ENCODE results near the gene C15orf39. TPM values are rescaled to one million over a fixed set of nuclear protein-coding genes. Genes with fewer than 3 reads are reported as not detected.

C15orf39 gene
- total RNA-seq: 10 to 100 TPM; 17.9 to 96.3 TPM

GRCh38 chr15:75201616-75202250 lies at the start of gene C15orf39:
Gene C15orf39, plus strand, starts transcription at chr15:75201882. Its CDS starts 4,167 bp downstream, at chr15:75206049.
- Histone ChIP-seq H3K4me3 (peak within 1 kb of the TSS; percentile 73 to 78), H3K4me1 (replicated peaks) (peaks cover 7% of the 10 kb centered on the region), H3K36me3 (peaks cover 0 to 8% of the 10 kb centered on the region in 2 donors), H3K27me3 (replicated peaks; ENCODE audit: insufficient read depth) (no peaks in the 10 kb centered on the region), H3K9me3 (no peaks in the 10 kb centered on the region), H3K27ac (peak within 1 kb of the TSS; percentile 84 to 85)
- peak; percentile 56 for DNase-seq (ENCODE audit: low spot score)
- TF ChIP-seq POLR2AphosphoS5 (IDR thresholded peaks at IDR 0.05) (peak; percentile 86), POLR2A (IDR thresholded peaks at IDR 0.05) (peak; percentile 97)
- TF ChIP-seq, protein P1, sequence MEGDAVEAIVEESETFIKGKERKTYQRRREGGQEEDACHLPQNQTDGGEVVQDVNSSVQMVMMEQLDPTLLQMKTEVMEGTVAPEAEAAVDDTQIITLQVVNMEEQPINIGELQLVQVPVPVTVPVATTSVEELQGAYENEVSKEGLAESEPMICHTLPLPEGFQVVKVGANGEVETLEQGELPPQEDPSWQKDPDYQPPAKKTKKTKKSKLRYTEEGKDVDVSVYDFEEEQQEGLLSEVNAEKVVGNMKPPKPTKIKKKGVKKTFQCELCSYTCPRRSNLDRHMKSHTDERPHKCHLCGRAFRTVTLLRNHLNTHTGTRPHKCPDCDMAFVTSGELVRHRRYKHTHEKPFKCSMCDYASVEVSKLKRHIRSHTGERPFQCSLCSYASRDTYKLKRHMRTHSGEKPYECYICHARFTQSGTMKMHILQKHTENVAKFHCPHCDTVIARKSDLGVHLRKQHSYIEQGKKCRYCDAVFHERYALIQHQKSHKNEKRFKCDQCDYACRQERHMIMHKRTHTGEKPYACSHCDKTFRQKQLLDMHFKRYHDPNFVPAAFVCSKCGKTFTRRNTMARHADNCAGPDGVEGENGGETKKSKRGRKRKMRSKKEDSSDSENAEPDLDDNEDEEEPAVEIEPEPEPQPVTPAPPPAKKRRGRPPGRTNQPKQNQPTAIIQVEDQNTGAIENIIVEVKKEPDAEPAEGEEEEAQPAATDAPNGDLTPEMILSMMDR (IDR thresholded peaks at IDR 0.05): peak; percentile 88 to 99 (median 94)
- intact Hi-C loops (cut with DNase I): loop anchor here (5.0 kb wide), 1 partner anchor 244 kb away; the partner anchor contains the start of gene RPP25
- under 1% methylated on average over 34 of the region's 84 CpGs for WGBS

GRCh38 chr15:75152382-75153079 lies 49.2 kb upstream of the C15orf39 start:
- Histone ChIP-seq H3K36me3 (no peaks in the 10 kb centered on the region), H3K9me3 (no peaks in the 10 kb centered on the region), H3K27ac (no peak overlapping the region), H3K4me3 (no peak overlapping the region), H3K27me3 (replicated peaks; ENCODE audit: insufficient read depth) (no peaks in the 10 kb centered on the region), H3K4me1 (replicated peaks) (no peaks in the 10 kb centered on the region)
- TF ChIP-seq POLR2AphosphoS5 (IDR thresholded peaks at IDR 0.05) (no peak), POLR2A (IDR thresholded peaks at IDR 0.05) (no peak)
- TF ChIP-seq, protein P1 (IDR thresholded peaks at IDR 0.05): no peak
- DNase-seq (ENCODE audit: low spot score): no peak
- intact Hi-C loops (cut with DNase I): no loop called here
- 95% methylated on average over 2 of the region's 2 CpGs for WGBS

GRCh38 chr15:75153087-75153486 lies 48.6 kb upstream of the C15orf39 start:
- H3K4me3 ChIP-seq: no peak overlapping the region
- no peak overlapping the region for H3K27ac ChIP-seq
- no peaks in the 10 kb centered on the region for H3K4me1 ChIP-seq (replicated peaks)
- no peaks in the 10 kb centered on the region for H3K9me3 ChIP-seq
- DNase-seq (ENCODE audit: low spot score): no peak
- TF ChIP-seq POLR2A (IDR thresholded peaks at IDR 0.05) (no peak), POLR2AphosphoS5 (IDR thresholded peaks at IDR 0.05) (no peak)
- TF ChIP-seq, protein P1 (IDR thresholded peaks at IDR 0.05): no peak
- no peaks in the 10 kb centered on the region for H3K36me3 ChIP-seq
- no peaks in the 10 kb centered on the region for H3K27me3 ChIP-seq (replicated peaks; ENCODE audit: insufficient read depth)
- intact Hi-C loops (cut with DNase I): no loop called here
- 82% methylated on average over 4 of the region's 4 CpGs for WGBS

DNA sequence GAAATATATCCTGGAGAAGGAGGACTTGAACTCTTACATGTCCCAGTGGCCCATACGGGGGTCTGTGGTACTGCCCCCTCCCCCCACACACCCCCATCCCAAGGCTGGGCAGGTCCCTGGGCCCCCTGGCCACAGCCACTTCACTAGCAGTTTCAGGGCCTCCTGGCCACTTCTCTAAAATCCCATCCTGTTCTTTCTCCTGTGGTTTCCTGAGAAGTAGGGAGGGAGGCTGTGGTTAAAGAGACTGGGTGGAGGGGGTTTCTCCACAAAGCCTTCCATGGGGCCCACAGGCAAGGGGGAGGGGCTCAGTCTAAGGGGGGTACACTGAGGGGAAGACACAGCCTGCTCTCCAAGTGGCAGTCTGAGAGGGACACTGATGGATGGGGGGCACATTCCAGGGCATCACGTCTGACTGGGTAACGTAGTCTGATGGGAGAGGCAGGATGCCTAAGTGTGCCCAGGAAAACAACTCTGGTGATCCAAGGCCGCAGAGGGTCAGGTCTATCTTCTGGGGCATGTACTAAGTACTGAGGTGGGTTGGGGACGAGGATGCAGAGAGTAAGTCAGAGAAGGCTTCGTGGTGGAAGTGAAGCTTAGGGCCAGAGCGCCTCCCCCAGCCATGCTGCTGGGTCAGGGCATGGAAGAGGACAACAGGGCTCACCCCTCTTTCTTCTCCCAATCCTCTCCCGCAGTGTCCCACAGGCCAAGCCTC lies 48.0 kb upstream of the C15orf39 start:
- no peak for DNase-seq (ENCODE audit: low spot score)
- 88% methylated on average over 8 of the region's 8 CpGs for WGBS
- H3K27ac ChIP-seq: no peak overlapping the region

More for the DNA sequence above, 48.0 kb upstream of the C15orf39 start:
- H3K4me3 ChIP-seq: no peak overlapping the region
- no peaks in the 10 kb centered on the region for H3K27me3 ChIP-seq (replicated peaks; ENCODE audit: insufficient read depth)
- no peaks in the 10 kb centered on the region for H3K4me1 ChIP-seq (replicated peaks)
- no peaks in the 10 kb centered on the region for H3K9me3 ChIP-seq
- no peak for TF ChIP-seq POLR2AphosphoS5 (IDR thresholded peaks at IDR 0.05)
- TF ChIP-seq POLR2A (IDR thresholded peaks at IDR 0.05): no peak
- TF ChIP-seq, protein P1 (IDR thresholded peaks at IDR 0.05): no peak
- H3K36me3 ChIP-seq: no peaks in the 10 kb centered on the region
- intact Hi-C loops (cut with DNase I): no loop called here

Measured in prostate gland (tissue), 2 donors.